ENCODE data around the gene SLC35E3.

DNA sequence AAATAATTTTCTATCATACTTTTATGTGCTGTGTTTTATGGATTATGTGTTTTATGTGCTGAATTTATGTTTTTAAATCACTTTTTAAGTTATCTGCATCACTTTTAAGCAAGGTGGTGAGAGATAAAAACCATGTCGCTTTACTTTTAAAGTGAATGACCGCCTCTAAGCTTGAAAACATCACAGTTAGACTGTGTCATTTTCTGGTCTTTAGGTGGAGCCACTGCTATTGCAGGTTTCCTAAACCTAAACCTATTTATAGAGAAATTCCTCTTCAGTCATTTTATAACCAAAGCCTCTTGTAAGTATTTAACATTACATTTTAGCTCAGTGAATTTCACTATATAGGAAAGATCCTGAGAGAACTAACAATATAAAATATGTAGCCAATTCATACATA is 41.0 kb downstream of the SLC35E3 start:
- TF ChIP-seq, protein P1, sequence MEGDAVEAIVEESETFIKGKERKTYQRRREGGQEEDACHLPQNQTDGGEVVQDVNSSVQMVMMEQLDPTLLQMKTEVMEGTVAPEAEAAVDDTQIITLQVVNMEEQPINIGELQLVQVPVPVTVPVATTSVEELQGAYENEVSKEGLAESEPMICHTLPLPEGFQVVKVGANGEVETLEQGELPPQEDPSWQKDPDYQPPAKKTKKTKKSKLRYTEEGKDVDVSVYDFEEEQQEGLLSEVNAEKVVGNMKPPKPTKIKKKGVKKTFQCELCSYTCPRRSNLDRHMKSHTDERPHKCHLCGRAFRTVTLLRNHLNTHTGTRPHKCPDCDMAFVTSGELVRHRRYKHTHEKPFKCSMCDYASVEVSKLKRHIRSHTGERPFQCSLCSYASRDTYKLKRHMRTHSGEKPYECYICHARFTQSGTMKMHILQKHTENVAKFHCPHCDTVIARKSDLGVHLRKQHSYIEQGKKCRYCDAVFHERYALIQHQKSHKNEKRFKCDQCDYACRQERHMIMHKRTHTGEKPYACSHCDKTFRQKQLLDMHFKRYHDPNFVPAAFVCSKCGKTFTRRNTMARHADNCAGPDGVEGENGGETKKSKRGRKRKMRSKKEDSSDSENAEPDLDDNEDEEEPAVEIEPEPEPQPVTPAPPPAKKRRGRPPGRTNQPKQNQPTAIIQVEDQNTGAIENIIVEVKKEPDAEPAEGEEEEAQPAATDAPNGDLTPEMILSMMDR (IDR thresholded peaks at IDR 0.05) = peak in 2 of 4 donors; percentile 27 to 31
- no peak for TF ChIP-seq POLR2A (IDR thresholded peaks at IDR 0.05)

Data from right lobe of liver (tissue), 4 donors.